ENCODE measurements around the gene PHETA1.

DNA sequence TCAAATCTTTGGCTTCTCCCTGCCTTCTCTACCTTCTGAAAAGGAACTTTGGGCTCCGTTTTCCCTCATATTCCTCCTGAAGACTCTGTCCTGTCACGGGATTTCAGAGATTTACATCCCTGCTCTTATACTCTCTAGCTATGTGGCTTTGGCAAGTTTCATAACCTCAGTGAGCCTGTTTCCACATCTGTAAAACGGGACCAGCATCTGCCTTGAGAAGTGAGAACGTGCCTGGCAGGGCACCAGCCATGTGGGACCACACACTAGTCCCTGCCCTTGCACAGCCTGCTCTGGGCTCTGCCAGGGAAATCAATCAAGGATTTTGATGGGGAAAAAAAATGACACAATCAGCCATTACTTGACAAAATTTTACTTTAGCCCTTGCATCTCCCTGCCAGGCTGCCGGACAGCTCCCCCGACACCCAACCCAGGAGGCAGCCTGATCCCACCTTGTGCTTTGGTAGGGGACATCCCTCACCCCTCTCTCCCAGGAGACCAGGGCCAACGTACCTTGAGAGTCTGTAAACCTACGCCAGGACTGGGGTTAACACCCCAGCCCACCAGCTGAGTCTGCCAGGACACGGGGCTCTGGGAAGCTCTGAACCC, 8.5 kb downstream of the PHETA1 start:
- TF ChIP-seq NFRKB (IDR thresholded peaks at IDR 0.05) (no peak), FOXA1 (IDR thresholded peaks at IDR 0.05) (no peak), SP1 (IDR thresholded peaks at IDR 0.05) (no peak), LEF1 (IDR thresholded peaks at IDR 0.05; ENCODE audit: borderline replicate concordance) (no peak), FOXK2 (IDR thresholded peaks at IDR 0.05) (no peak), ELF4 (IDR thresholded peaks at IDR 0.05) (no peak), SUZ12 (IDR thresholded peaks at IDR 0.05) (no peak), ZNF384 (IDR thresholded peaks at IDR 0.05) (no peak), CTBP1 (IDR thresholded peaks at IDR 0.05; ENCODE audit: borderline replicate concordance) (no peak), BHLHE40 (IDR thresholded peaks at IDR 0.05; ENCODE audit: borderline replicate concordance) (no peak)
- TF ChIP-seq, protein P1, sequence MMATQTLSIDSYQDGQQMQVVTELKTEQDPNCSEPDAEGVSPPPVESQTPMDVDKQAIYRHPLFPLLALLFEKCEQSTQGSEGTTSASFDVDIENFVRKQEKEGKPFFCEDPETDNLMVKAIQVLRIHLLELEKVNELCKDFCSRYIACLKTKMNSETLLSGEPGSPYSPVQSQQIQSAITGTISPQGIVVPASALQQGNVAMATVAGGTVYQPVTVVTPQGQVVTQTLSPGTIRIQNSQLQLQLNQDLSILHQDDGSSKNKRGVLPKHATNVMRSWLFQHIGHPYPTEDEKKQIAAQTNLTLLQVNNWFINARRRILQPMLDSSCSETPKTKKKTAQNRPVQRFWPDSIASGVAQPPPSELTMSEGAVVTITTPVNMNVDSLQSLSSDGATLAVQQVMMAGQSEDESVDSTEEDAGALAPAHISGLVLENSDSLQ (IDR thresholded peaks at IDR 0.05), result no peak

All from HEK293T (cell line).